GM12878 (cell line): Measurements from ENCODE around the gene B4GALT5. TPM values are rescaled to one million over a fixed set of nuclear protein-coding genes. Genes with fewer than 3 reads are reported as not detected.

Experiments used
- ATAC-seq: fragments of 200-7000 bp; cut with Tn5 transposase; 3 replicates; pipeline ENCODE4 v1.9.1; 2020; ENCODE audit warnings: mild to moderate bottlenecking, moderate library complexity
- BruUV-seq: library from RNA; stranded (reverse); fragments of 400-500 nt; replicated peaks from 2 replicates; lab custom pipeline; 2021; lab: Mats Ljungman, UMichigan
- CTCF ChIA-PET: fragments of 300-600 bp; sonication (Branson Sonifier 250); formaldehyde crosslinking; extraction: SDS; loops from one replicate; lab custom pipeline; 2021; ENCODE audit warnings: inconsistent platforms; lab: Yijun Ruan, JAX
- POLR2A ChIA-PET: fragments of 350-600 bp; formaldehyde crosslinking; extraction: SDS; loops from one replicate; lab custom pipeline; 2021; ENCODE audit warnings: inconsistent platforms; lab: Charles Lee
- RAD21 ChIA-PET: fragments of 300-600 bp; sonication (Branson Sonifier 250); formaldehyde crosslinking; loops from one replicate; lab custom pipeline; 2023; ENCODE audit warnings: antibody characterized with exemption; ENCODE audit not compliant: unreplicated experiment; lab: Charles Lee
- SMC1A ChIA-PET: fragments of 300-600 bp; sonication (Branson Sonifier 250); formaldehyde crosslinking; loops from one replicate; lab custom pipeline; 2023; ENCODE audit not compliant: unreplicated experiment, uncharacterized antibody; lab: Charles Lee
- DNase-seq: peaks from one replicate; pipeline ENCODE4 v3.0.0-alpha.2; 2011; ENCODE audit warnings: low read depth, low spot score
- FAIRE-seq: peaks from 3 replicates; lab custom pipeline; 2011; peaks lifted over from hg19 to GRCh38; lab: Jason Lieb, UNC
- H2AFZ ChIP-seq: 2 replicates; pipeline ENCODE4 v1.6.0; 2011; ENCODE audit warnings: low read depth, low read length, control low read depth; ENCODE audit not compliant: control insufficient read depth
- H3K27ac ChIP-seq: 2 replicates; pipeline ENCODE4 v1.5.1; 2011; ENCODE audit warnings: control low read depth; ENCODE audit not compliant: control insufficient read depth, insufficient read depth
- H3K27me3 ChIP-seq, 2 experiments: replicated peaks in 1 of 2; 2 replicates each; pipeline versions ENCODE4 v1.6.0 to v1.6.1; 2011; ENCODE audit warnings: low read length in 1 of 2; ENCODE audit not compliant: control insufficient read depth in 2 of 2, insufficient read depth in 2 of 2
- H3K36me3 ChIP-seq, 2 experiments: 2 replicates each; pipeline ENCODE4 v1.5.1; 2011; ENCODE audit warnings: low read length in 1 of 2; ENCODE audit not compliant: control insufficient read depth in 2 of 2, insufficient read depth in 2 of 2
- H3K4me1 ChIP-seq: 2 replicates; pipeline ENCODE4 v1.6.1; 2011; ENCODE audit warnings: mild to moderate bottlenecking, low read length, moderate library complexity, mixed read lengths; ENCODE audit not compliant: control insufficient read depth, insufficient read depth
- H3K4me2 ChIP-seq: 2 replicates; pipeline ENCODE4 v1.6.0; 2011; ENCODE audit warnings: control low read depth; ENCODE audit not compliant: control insufficient read depth, insufficient read depth
- H3K4me3 ChIP-seq: fragments of 200-600 bp; sonication (generic); 2 replicates; pipeline ENCODE4 v1.5.1; 2016
- H3K79me2 ChIP-seq: 2 replicates; pipeline ENCODE4 v1.6.0; 2011; ENCODE audit warnings: low read length; ENCODE audit not compliant: control insufficient read depth, insufficient read depth
- H3K9ac ChIP-seq: 2 replicates; pipeline ENCODE4 v1.8.0; 2011; ENCODE audit warnings: low read length, control low read depth, mixed read lengths; ENCODE audit not compliant: control insufficient read depth, insufficient read depth
- H3K9me3 ChIP-seq: replicated peaks from 3 replicates; pipeline ENCODE4 v1.5.1; 2011; ENCODE audit warnings: mild to moderate bottlenecking, low read length; ENCODE audit not compliant: control insufficient read depth, insufficient read depth
- H4K20me1 ChIP-seq: 2 replicates; pipeline ENCODE4 v1.6.0; 2011; ENCODE audit not compliant: control insufficient read depth, insufficient read depth
- ATF7 ChIP-seq: fragments of 450-650 bp; IDR thresholded peaks from 2 replicates; pipeline ENCODE4 v1.6.1; 2016; ENCODE audit warnings: low read depth, mild to moderate bottlenecking
- ETV6 ChIP-seq, 2 experiments: fragments of 450-650 bp in 1 of 2; IDR thresholded peaks in 1 of 2; conservative IDR thresholded peaks in 1 of 2; 2 replicates each; pipeline ENCODE4 v1.6.1; 2014; ENCODE audit warnings: antibody characterized with exemption in 1 of 2, borderline replicate concordance in 1 of 2, low read depth in 1 of 2, mild to moderate bottlenecking in 1 of 2, moderate library complexity in 1 of 2
- MEF2B ChIP-seq: fragments of 450-650 bp; IDR thresholded peaks from 2 replicates; pipeline ENCODE4 v1.6.1; 2018; ENCODE audit warnings: mild to moderate bottlenecking, moderate library complexity; ENCODE audit not compliant: partially characterized antibody, poor library complexity, severe bottlenecking
- YBX1 ChIP-seq: fragments of 450-650 bp; IDR thresholded peaks from 2 replicates; pipeline ENCODE4 v1.6.1; 2016; ENCODE audit warnings: antibody characterized with exemption
- ZNF217 ChIP-seq: fragments of 450-650 bp; IDR thresholded peaks from 2 replicates; pipeline ENCODE4 v1.6.1; 2017; ENCODE audit warnings: antibody characterized with exemption, mild to moderate bottlenecking
- WGBS: methylation state at CpG from one replicate; pipeline ENCODE4 v1.1.6; 2016; ENCODE audit warnings: low lambda C conversion rate; ENCODE audit not compliant: insufficient replicate concordance, insufficient coverage; ENCODE audit errors: missing lambda C conversion rate; 5-methylcytosine and 5-hydroxymethylcytosine counted together
- in situ Hi-C: fragments of 300-500 bp; cut with MboI; formaldehyde crosslinking; loops from 9 replicates; pipeline ENCODE4 v1.14.3; 2018; ENCODE audit warnings: mixed read lengths
- intact Hi-C: fragments of 100-400 bp; cut with micrococcal nuclease; formaldehyde crosslinking; loops from one replicate; pipeline ENCODE4 v1.14.2; 2022; ENCODE audit not compliant: unreplicated experiment
- polyA plus RNA-seq, 11 experiments: library from polyadenylated mRNA; depleted of rRNA in 4 of 11; unstranded in 6 of 11; stranded (reverse) in 5 of 11; fragments of >200 nt; fragmentation: Nextera tagmentation in 4 of 11; fragmentation: Illumina TruSeq in 1 of 11; extraction: Ambion mirVana in 4 of 11; extraction: Trizol in 1 of 11; gene quantifications; 1 replicate in 1 of 11; 2 replicates in 10 of 11; pipeline versions ENCODE4 v1.2.1 to v1.2.3, GENCODE V29; 2011 to 2016; ENCODE audit warnings: inconsistent platforms in 2 of 11, missing spikeins in 2 of 11, low read depth in 1 of 11
- total RNA-seq, 4 experiments: library from RNA; depleted of rRNA in 3 of 4; stranded (reverse); fragments of >200 nt in 3 of 4; fragmentation: Illumina TruSeq in 1 of 4; extraction: Trizol in 1 of 4; gene quantifications; 2 replicates each; pipeline versions ENCODE4 v1.2.1 to v1.2.3, GENCODE V29; 2013 to 2021

B4GALT5 gene
- total and polyA plus RNA-seq, 10 of the 15 experiments (the other 5 are each of a cell fraction or from before 2014, with no cell fraction given) = 2.0 to 55.5 (median 20.2) TPM

GRCh38 chr20:49685161-49685601, 28.5 kb downstream of the B4GALT5 start (continued):
- TF ChIP-seq ETV6 (conservative IDR thresholded peaks at IDR 0.05 in 1 of 2, IDR thresholded peaks at IDR 0.05 in 1 of 2; ENCODE audit: borderline replicate concordance in 1 of 2, low read depth in 1 of 2) = peak in 1 of 2 experiments; percentile 43; a peak in 1 of 4 replicates

- no TSS peak for BruUV-seq
- intact Hi-C loops = no loop called here
- Histone ChIP-seq H3K9ac (no peak overlapping the region), H3K4me1 (peaks cover 46% of the 10 kb centered on the region), H3K4me2 (peak overlapping the region; percentile 34), H3K36me3 (peaks cover 3 to 10% of the 10 kb centered on the region in 2 experiments; a peak in 3 of 4 replicates), H3K27me3 (no peaks in the 10 kb centered on the region), H2AFZ (no peak overlapping the region), H3K4me3 (no peak overlapping the region), H3K27ac (peak overlapping the region; percentile 27), H4K20me1 (no peaks in the 10 kb centered on the region), H3K79me2 (peaks cover 80% of the 10 kb centered on the region), H3K9me3 (no peaks in the 10 kb centered on the region)
- CTCF ChIA-PET = interaction anchor here (1.3 to 2.9 kb wide), 2 partner anchors 15 to 161 kb away, joined by 3 to 12 read pairs; no protein-coding TSS in a partner anchor
- ATAC-seq = no peak
- peak; percentile 49 for FAIRE-seq
- RAD21 ChIA-PET = no interaction called here
- no peak for TF ChIP-seq MEF2B
- no peak for TF ChIP-seq ATF7
- no peak for TF ChIP-seq ZNF217
- no peak for TF ChIP-seq YBX1
- POLR2A ChIA-PET = interaction anchor here (0.6 to 0.9 kb wide), 2 partner anchors 15 to 52 kb away, joined by 3 to 4 read pairs; no protein-coding TSS in a partner anchor
- in situ Hi-C loops = loop anchor here (25.0 kb wide), 1 partner anchor 828 kb away; the partner anchor contains the start of gene PTPN1
- SMC1A ChIA-PET = interaction anchor here (0.8 to 2.0 kb wide), 4 partner anchors 9 to 27 kb away, joined by 3 to 7 read pairs (median 4); no protein-coding TSS in a partner anchor
- no peak for DNase-seq
- 78% methylated on average over 13 of the region's 13 CpGs for WGBS
Measured at GRCh38 chr20:49684335-49684997, 29.2 kb downstream of the B4GALT5 start.
